ENCODE results near the gene C5orf46. TPM values are rescaled to one million over a fixed set of nuclear protein-coding genes. Genes with fewer than 3 reads are reported as not detected.

C5orf46 gene
- total RNA-seq, 4 donors from 2014 or later, result not detected

- no peaks in the 10 kb centered on the region for H3K27me3 ChIP-seq
- TF ChIP-seq POLR2A (IDR thresholded peaks at IDR 0.05), result no peak
- no peak for TF ChIP-seq CTCF (IDR thresholded peaks at IDR 0.05)
- H3K4me1 ChIP-seq, result no peaks in the 10 kb centered on the region
- H3K36me3 ChIP-seq, result no peaks in the 10 kb centered on the region
- DNase-seq, result no peak
- no peak overlapping the region for H3K4me3 ChIP-seq
- intact Hi-C loops (cut with DNase I; ENCODE audit: low total_unique reads), result no loop called here
- no peaks in the 10 kb centered on the region for H3K9me3 ChIP-seq
- H3K27ac ChIP-seq, result no peak overlapping the region
Observed at GRCh38 chr5:147920420-147921030, 14.2 kb upstream of the C5orf46 start.

GRCh38 chr5:147918899-147919298, 12.6 kb upstream of the C5orf46 start:
- no peaks in the 10 kb centered on the region for H3K36me3 ChIP-seq
- DNase-seq, result no peak
- TF ChIP-seq POLR2A (IDR thresholded peaks at IDR 0.05) (no peak), CTCF (IDR thresholded peaks at IDR 0.05) (no peak)
- H3K27me3 ChIP-seq, result no peaks in the 10 kb centered on the region
- no peak overlapping the region for H3K4me3 ChIP-seq
- no peaks in the 10 kb centered on the region for H3K4me1 ChIP-seq
- no peak overlapping the region for H3K27ac ChIP-seq
- intact Hi-C loops (cut with DNase I; ENCODE audit: low total_unique reads), result no loop called here
- no peaks in the 10 kb centered on the region for H3K9me3 ChIP-seq

GRCh38 chr5:147918101-147918685, 11.9 kb upstream of the C5orf46 start:
- DNase-seq, result no peak
- no peak for TF ChIP-seq CTCF (IDR thresholded peaks at IDR 0.05)
- TF ChIP-seq POLR2A (IDR thresholded peaks at IDR 0.05), result no peak
- intact Hi-C loops (cut with DNase I; ENCODE audit: low total_unique reads), result no loop called here
- Histone ChIP-seq H3K4me3 (no peak overlapping the region), H3K4me1 (no peaks in the 10 kb centered on the region), H3K27ac (no peak overlapping the region), H3K27me3 (no peaks in the 10 kb centered on the region), H3K9me3 (no peaks in the 10 kb centered on the region), H3K36me3 (no peaks in the 10 kb centered on the region)

GRCh38 chr5:147913786-147914185, 7.4 kb upstream of the C5orf46 start:
- Histone ChIP-seq H3K27me3 (no peaks in the 10 kb centered on the region), H3K27ac (no peak overlapping the region), H3K4me1 (no peaks in the 10 kb centered on the region), H3K36me3 (no peaks in the 10 kb centered on the region), H3K9me3 (no peaks in the 10 kb centered on the region), H3K4me3 (no peak overlapping the region)
- intact Hi-C loops (cut with DNase I; ENCODE audit: low total_unique reads), result no loop called here
- TF ChIP-seq CTCF (IDR thresholded peaks at IDR 0.05), result no peak
- TF ChIP-seq POLR2A (IDR thresholded peaks at IDR 0.05), result no peak
- DNase-seq, result no peak

GRCh38 chr5:147912011-147912410, 5.7 kb upstream of the C5orf46 start:
- Histone ChIP-seq H3K4me3 (no peak overlapping the region), H3K27ac (no peak overlapping the region), H3K4me1 (no peaks in the 10 kb centered on the region), H3K27me3 (no peaks in the 10 kb centered on the region), H3K36me3 (no peaks in the 10 kb centered on the region), H3K9me3 (no peaks in the 10 kb centered on the region)
- intact Hi-C loops (cut with DNase I; ENCODE audit: low total_unique reads), result no loop called here
- no peak for TF ChIP-seq POLR2A (IDR thresholded peaks at IDR 0.05)
- TF ChIP-seq CTCF (IDR thresholded peaks at IDR 0.05), result no peak
- no peak for DNase-seq
